GM06990 (cell line): ENCODE measurements around the gene PARP9.

ENCODE experiments used
- DNase-seq: peaks from one replicate; pipeline ENCODE4 v3.0.0-alpha.2; 2011; ENCODE audit not compliant: insufficient read length; ENCODE audit errors: extremely low read depth
- H3K27me3 ChIP-seq: replicated peaks from 2 replicates; pipeline ENCODE4 v1.6.0; 2011; ENCODE audit warnings: low read length; ENCODE audit not compliant: control insufficient read depth, insufficient read depth
- H3K36me3 ChIP-seq: 2 replicates; pipeline ENCODE4 v1.5.1; 2011; ENCODE audit warnings: low read length; ENCODE audit not compliant: control insufficient read depth, insufficient read depth
- H3K4me3 ChIP-seq: replicated peaks from 2 replicates; pipeline ENCODE4 v1.5.1; 2011; ENCODE audit warnings: low read depth, mild to moderate bottlenecking, control low read depth, low read length
- CTCF ChIP-seq: IDR thresholded peaks from 2 replicates; pipeline ENCODE4 v1.5.1; 2011; ENCODE audit warnings: low read length, control low read depth, mild to moderate bottlenecking, inconsistent platforms; ENCODE audit not compliant: insufficient read depth, poor library complexity, severe bottlenecking

The PARP9 gene

GRCh38 chr3:122580470-122580869 lies 16.4 kb upstream of the PARP9 start:
- no peak for TF ChIP-seq CTCF
- H3K36me3 ChIP-seq: peaks cover 2% of the 10 kb centered on the region

GRCh38 chr3:122578069-122578740 lies 14.1 kb upstream of the PARP9 start:
- Histone ChIP-seq H3K27me3 (no peaks in the 10 kb centered on the region), H3K36me3 (no peaks in the 10 kb centered on the region), H3K4me3 (peak overlapping the region; percentile 85)
- no peak for DNase-seq
- no peak for TF ChIP-seq CTCF

More at GRCh38 chr3:122580470-122580869, 16.4 kb upstream of the PARP9 start:
- DNase-seq: no peak
- Histone ChIP-seq H3K27me3 (no peaks in the 10 kb centered on the region), H3K4me3 (no peak overlapping the region)

GRCh38 chr3:122577409-122578031 lies 13.4 kb upstream of the PARP9 start, which contains the start of gene PARP15:
PARP15 (plus strand) TSS chr3:122577650; CDS start chr3:122577668, 18 bp downstream.
- no peak for TF ChIP-seq CTCF
- no peaks in the 10 kb centered on the region for H3K27me3 ChIP-seq
- peak within 1 kb of the TSS; percentile 85 for H3K4me3 ChIP-seq
- peak; percentile 77 for DNase-seq
- H3K36me3 ChIP-seq: no peaks in the 10 kb centered on the region

GRCh38 chr3:122576174-122576940 lies 12.3 kb upstream of the PARP9 start:
- peak overlapping the region; percentile 16; the same call in 1 of the 2 replicates for H3K4me3 ChIP-seq
- TF ChIP-seq CTCF: no peak
- peak; percentile 81 for DNase-seq
- H3K27me3 ChIP-seq: no peaks in the 10 kb centered on the region
- H3K36me3 ChIP-seq: peaks cover 2% of the 10 kb centered on the region; the same call in 1 of the 2 replicates

- H3K36me3 ChIP-seq: peaks cover 3% of the 10 kb centered on the region
- DNase-seq: peak; percentile 38
Measured at GRCh38 chr3:122572940-122573412, 8.9 kb upstream of the PARP9 start.

More at GRCh38 chr3:122572940-122573412, 8.9 kb upstream of the PARP9 start:
- no peak for TF ChIP-seq CTCF
- H3K4me3 ChIP-seq: no peak overlapping the region
- H3K27me3 ChIP-seq: no peaks in the 10 kb centered on the region
